Activated T-cell treated with anti-CD3 and anti-CD28 coated beads, Interleukin-2, amount 50 U/mL, for 24 hours (primary cell): Measurements from ENCODE around the gene ZMYND15.
A peak's percentile ranks its signal among the peaks of the same experiment; 100 is the strongest.
"Not testable (repeated sequence)": the region's sequence is repeated elsewhere in the genome, so short reads cannot be mapped to it uniquely, and the experiment has no call there.

Experiments used
- DNase-seq: peaks from one replicate; pipeline ENCODE4 v3.0.0-alpha.2; 2020
- H3K27ac Mint-ChIP-seq: 2 replicates; pipeline ENCODE4 v1.8.0; 2020; ENCODE audit warnings: mild to moderate bottlenecking, mixed read lengths
- H3K27me3 Mint-ChIP-seq: 2 replicates; pipeline ENCODE4 v1.8.0; 2020; ENCODE audit warnings: mixed read lengths
- H3K36me3 Mint-ChIP-seq: 2 replicates; pipeline ENCODE4 v1.8.0; 2020; ENCODE audit warnings: low read depth, mixed read lengths
- H3K4me1 Mint-ChIP-seq: 2 replicates; pipeline ENCODE4 v1.8.0; 2020; ENCODE audit warnings: low read depth, mixed read lengths
- H3K4me3 Mint-ChIP-seq: 2 replicates; pipeline ENCODE4 v1.8.0; 2020; ENCODE audit warnings: mild to moderate bottlenecking, moderate library complexity, mixed read lengths
- H3K9me3 Mint-ChIP-seq: 2 replicates; pipeline ENCODE4 v1.8.0; 2020; ENCODE audit warnings: mixed read lengths

Gene ZMYND15

GRCh38 chr17:4739122-4740024 lies at the start of gene ZMYND15, which contains the start of gene CXCL16:
Gene ZMYND15, plus strand, starts transcription at chr17:4739833. Its CDS starts 716 bp downstream, at chr17:4740549.
Gene CXCL16, minus strand, starts transcription at chr17:4739928. Its CDS starts 589 bp downstream, at chr17:4739339.
- Mint-ChIP-seq H3K27me3 (peaks cover 24% of the 10 kb centered on the region), H3K4me1 (peaks cover 24% of the 10 kb centered on the region), H3K9me3 (no peaks in the 10 kb centered on the region), H3K36me3 (no peaks in the 10 kb centered on the region), H3K4me3 (peak within 1 kb of the TSS; percentile 73), H3K27ac (peak within 1 kb of the TSS; percentile 61)
- peak; percentile 64 for DNase-seq

DNA sequence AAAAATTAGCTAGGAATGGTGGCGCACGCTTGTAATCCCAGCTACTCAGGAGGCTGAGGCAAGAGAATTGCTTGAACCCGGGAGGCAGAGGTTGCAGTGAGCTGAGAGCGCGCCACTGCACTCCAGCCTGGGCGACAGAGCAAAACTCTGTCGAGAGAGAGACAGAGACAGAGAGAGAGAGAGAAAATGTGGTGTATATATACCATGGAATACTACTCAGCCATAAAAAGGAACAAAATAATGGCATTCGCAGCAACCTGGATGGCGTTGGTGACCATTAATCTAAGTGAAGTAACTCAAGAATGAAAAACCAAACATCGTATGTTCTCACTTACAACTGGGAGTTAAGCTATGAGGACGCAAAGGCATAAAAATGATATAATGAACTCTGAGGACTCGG lies 49.8 kb upstream of the ZMYND15 start:
- Mint-ChIP-seq H3K4me1 (peaks cover 49% of the 10 kb centered on the region), H3K36me3 (peaks cover 89% of the 10 kb centered on the region), H3K27ac (peak overlapping the region; percentile 18)
- not testable (repeated sequence) for H3K27me3 Mint-ChIP-seq, H3K9me3 Mint-ChIP-seq, H3K4me3 Mint-ChIP-seq, DNase-seq

DNA sequence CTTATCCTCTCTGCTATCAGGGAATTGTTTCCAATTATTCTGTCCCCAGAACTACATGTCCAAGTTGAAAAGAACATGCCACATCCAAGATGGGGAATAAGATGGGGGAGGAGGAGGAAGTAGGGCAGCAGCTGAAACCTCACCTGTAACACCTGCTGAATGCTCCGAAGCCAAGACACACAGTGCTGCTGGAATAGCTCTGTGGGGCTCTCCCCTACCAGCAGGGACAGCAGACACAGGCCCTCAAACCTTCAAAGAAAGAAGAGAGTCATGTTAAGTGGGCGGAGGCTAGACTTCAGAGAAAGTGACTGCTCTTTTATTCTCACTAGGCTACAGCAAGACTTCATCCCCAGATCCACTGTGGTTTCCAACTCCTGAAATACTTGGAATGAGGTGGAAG lies 48.9 kb upstream of the ZMYND15 start:
- Mint-ChIP-seq H3K27ac (no peak overlapping the region), H3K27me3 (no peaks in the 10 kb centered on the region), H3K4me3 (no peak overlapping the region), H3K36me3 (peaks cover 88% of the 10 kb centered on the region), H3K4me1 (peaks cover 54% of the 10 kb centered on the region), H3K9me3 (no peaks in the 10 kb centered on the region)
- DNase-seq, result no peak

GRCh38 chr17:4691686-4692085 lies 47.9 kb upstream of the ZMYND15 start:
- Mint-ChIP-seq H3K27me3 (no peaks in the 10 kb centered on the region), H3K36me3 (peaks cover 89% of the 10 kb centered on the region), H3K4me3 (no peak overlapping the region), H3K9me3 (no peaks in the 10 kb centered on the region), H3K27ac (no peak overlapping the region), H3K4me1 (peaks cover 60% of the 10 kb centered on the region)
- DNase-seq, result no peak

DNA sequence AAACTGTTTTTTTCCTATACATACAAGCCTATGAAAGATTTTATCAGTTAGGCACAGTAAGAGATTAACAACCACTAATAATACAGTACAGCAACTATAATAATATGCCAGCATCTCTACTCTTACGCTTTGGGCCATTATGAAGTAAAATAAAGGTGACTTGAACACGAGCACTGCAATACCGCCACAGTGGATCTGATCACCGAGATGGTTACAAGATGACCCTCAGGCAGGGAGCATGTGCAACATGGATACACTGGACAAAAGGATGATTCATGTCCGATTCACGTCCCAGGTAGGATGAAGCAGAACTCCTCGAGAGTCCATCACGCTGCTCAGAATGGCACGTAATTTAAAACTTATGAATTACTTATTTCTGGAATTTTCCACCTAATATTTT lies 46.2 kb upstream of the ZMYND15 start:
- H3K36me3 Mint-ChIP-seq, result peaks cover 87% of the 10 kb centered on the region
- H3K27me3 Mint-ChIP-seq, result no peaks in the 10 kb centered on the region
- H3K4me3 Mint-ChIP-seq, result no peak overlapping the region

GRCh38 chr17:4696437-4696805 lies 43.2 kb upstream of the ZMYND15 start:
- H3K27me3 Mint-ChIP-seq, result no peaks in the 10 kb centered on the region
- H3K9me3 Mint-ChIP-seq, result no peaks in the 10 kb centered on the region
- H3K36me3 Mint-ChIP-seq, result peaks cover 84% of the 10 kb centered on the region
- H3K27ac Mint-ChIP-seq, result peak overlapping the region; percentile 88
- no peak for DNase-seq
- peaks cover 56% of the 10 kb centered on the region for H3K4me1 Mint-ChIP-seq
- peak overlapping the region; percentile 21 for H3K4me3 Mint-ChIP-seq

More for the DNA sequence above, 46.2 kb upstream of the ZMYND15 start:
- H3K4me1 Mint-ChIP-seq, result peaks cover 68% of the 10 kb centered on the region
- no peaks in the 10 kb centered on the region for H3K9me3 Mint-ChIP-seq
- no peak for DNase-seq
- H3K27ac Mint-ChIP-seq, result no peak overlapping the region

DNA sequence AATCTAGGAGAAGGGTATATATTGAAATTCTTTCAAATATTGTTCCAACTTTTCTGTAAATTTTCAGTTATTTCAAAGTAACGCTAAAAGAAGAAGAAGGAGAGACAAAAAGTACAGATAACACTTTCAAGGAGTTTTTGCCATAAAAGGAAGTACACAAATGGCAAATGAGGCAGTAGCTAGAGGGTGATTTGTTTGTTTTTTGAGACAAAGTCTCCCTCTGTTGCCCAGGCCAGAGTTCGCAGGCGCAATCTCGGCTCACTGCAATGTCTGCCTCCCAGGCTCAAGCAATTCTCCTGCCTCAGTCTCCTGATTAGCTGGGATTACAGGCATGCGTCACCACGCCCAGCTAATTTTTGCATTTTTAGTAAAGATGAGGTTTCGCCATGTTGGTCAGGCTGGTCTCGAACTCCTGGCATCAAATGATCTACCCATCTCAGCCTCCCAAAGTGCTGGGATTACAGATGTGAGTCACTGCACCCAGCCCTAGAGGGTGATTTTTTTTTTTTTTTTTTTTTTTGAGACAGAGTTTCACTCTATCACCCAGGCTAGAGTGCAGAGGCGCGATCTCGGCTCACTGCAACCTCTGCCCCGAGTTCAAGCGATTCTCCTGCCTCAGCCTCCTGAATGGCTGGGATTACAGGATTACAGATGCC lies 40.1 kb upstream of the ZMYND15 start:
- not testable (repeated sequence) for H3K9me3 Mint-ChIP-seq, H3K4me3 Mint-ChIP-seq, H3K27ac Mint-ChIP-seq, DNase-seq, H3K27me3 Mint-ChIP-seq
- peaks cover 60% of the 10 kb centered on the region for H3K4me1 Mint-ChIP-seq
- peaks cover 86% of the 10 kb centered on the region for H3K36me3 Mint-ChIP-seq

DNA sequence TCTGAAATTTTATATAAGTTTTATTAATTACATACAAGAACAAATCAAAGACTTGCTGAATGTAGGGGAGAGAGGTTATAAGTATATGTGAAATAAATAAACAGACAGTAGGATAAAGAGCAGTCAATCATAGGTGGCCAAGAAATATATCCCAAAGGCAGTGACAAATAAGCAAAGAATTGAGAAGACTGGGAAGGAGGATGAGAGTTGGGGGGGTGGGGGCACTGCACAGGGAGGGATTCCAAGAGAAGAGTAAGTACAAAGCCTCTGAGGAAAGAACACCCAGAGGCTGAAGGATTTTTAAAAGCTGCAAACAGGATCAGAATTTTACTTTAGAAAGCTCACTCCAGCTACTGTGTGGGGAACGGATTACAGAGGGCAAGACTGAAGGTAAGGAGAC lies 38.5 kb upstream of the ZMYND15 start:
- H3K4me3 Mint-ChIP-seq, result peak overlapping the region; percentile 94

DNA sequence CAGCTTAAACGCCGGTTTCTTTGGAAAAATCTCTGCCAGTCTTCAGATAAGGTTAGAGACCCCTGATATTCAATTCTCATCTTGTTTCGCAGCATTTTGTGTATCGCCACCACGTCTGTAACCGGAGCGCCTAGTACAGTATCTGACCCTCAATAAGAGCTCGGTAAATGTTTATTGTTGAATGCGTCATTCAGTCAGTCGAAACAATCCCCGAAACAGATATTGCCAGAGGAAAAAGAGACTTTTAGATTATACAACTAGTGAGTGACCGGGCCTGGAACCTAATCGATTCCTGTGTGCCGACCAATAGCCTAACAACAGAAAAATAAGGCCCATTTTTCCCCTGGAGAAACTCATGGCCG lies 36.3 kb upstream of the ZMYND15 start:
- Mint-ChIP-seq H3K4me3 (peak overlapping the region; percentile 94), H3K36me3 (peaks cover 69% of the 10 kb centered on the region), H3K27ac (peak overlapping the region; percentile 99), H3K4me1 (peaks cover 56% of the 10 kb centered on the region), H3K9me3 (no peaks in the 10 kb centered on the region), H3K27me3 (no peaks in the 10 kb centered on the region)
- no peak for DNase-seq

More for the DNA sequence above, 38.5 kb upstream of the ZMYND15 start:
- peak overlapping the region; percentile 83 for H3K27ac Mint-ChIP-seq
- peaks cover 87% of the 10 kb centered on the region for H3K36me3 Mint-ChIP-seq
- no peak for DNase-seq
- no peaks in the 10 kb centered on the region for H3K9me3 Mint-ChIP-seq
- peaks cover 67% of the 10 kb centered on the region for H3K4me1 Mint-ChIP-seq
- H3K27me3 Mint-ChIP-seq, result no peaks in the 10 kb centered on the region

- Mint-ChIP-seq H3K36me3 (peaks cover 58% of the 10 kb centered on the region), H3K4me3 (peak overlapping the region; percentile 94), H3K27ac (peak overlapping the region; percentile 99), H3K4me1 (peaks cover 61% of the 10 kb centered on the region)
- DNase-seq, H3K27me3 Mint-ChIP-seq, H3K9me3 Mint-ChIP-seq: not testable (repeated sequence)
Measured at GRCh38 chr17:4704574-4704907, 35.1 kb upstream of the ZMYND15 start.

- Mint-ChIP-seq H3K36me3 (peaks cover 55% of the 10 kb centered on the region), H3K4me3 (peak overlapping the region; percentile 94), H3K4me1 (peaks cover 64% of the 10 kb centered on the region), H3K27ac (peak overlapping the region; percentile 99), H3K9me3 (no peaks in the 10 kb centered on the region), H3K27me3 (no peaks in the 10 kb centered on the region)
- DNase-seq, result no peak
Measured at GRCh38 chr17:4704991-4705390, 34.6 kb upstream of the ZMYND15 start.

DNA sequence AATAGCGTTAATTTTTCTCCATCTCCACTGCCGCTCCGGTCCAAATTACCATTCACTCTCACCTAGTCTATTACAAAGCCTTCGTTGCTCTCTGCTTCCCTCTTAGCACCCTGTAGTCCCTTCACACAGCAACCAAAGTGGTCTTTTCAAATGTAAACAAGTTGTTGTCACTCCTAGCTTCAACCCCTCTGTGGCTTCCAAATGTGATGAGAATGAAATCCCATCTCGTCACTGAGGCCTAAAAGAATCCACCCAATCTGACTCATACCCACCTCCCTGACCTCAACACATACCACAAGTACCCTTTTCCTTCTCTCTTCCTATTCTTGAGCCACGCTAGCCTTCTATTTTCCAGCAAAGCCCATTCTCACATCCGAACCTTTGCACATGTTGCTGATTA lies 33.5 kb upstream of the ZMYND15 start:
- peaks cover 62% of the 10 kb centered on the region for H3K4me1 Mint-ChIP-seq
- no peak for DNase-seq
- H3K9me3 Mint-ChIP-seq, result no peaks in the 10 kb centered on the region
- peak overlapping the region; percentile 94 for H3K4me3 Mint-ChIP-seq
- H3K36me3 Mint-ChIP-seq, result peaks cover 52% of the 10 kb centered on the region
- H3K27ac Mint-ChIP-seq, result peak overlapping the region; percentile 15
- H3K27me3 Mint-ChIP-seq, result no peaks in the 10 kb centered on the region

DNA sequence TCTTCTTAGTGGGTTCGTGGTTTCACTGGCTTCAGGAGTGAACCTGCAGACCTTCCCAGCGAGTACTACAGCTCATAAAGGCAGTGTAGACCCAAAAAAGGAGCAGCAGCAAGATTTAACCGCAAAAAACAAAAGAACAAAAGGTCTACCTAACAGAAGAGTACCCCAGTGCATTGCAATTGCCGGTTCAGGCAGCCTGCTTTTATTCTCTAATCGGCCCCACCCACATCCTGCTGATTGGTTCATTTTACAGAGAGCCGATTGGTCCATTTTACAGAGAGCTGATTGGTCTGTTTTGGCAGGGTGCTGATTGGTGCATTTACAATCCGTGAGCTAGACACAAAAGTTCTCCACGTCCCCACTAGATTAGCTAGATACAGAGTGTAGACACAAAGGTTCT lies 31.2 kb upstream of the ZMYND15 start:
- Mint-ChIP-seq H3K27ac (peak overlapping the region; percentile 77), H3K27me3 (no peaks in the 10 kb centered on the region), H3K36me3 (peaks cover 45% of the 10 kb centered on the region), H3K4me3 (peak overlapping the region; percentile 21), H3K4me1 (peaks cover 59% of the 10 kb centered on the region), H3K9me3 (no peaks in the 10 kb centered on the region)
- peak; percentile 59 for DNase-seq

- Mint-ChIP-seq H3K36me3 (peaks cover 38% of the 10 kb centered on the region), H3K4me3 (peak within 1 kb of the TSS; percentile 96), H3K27ac (peak within 1 kb of the TSS; percentile 95), H3K4me1 (peaks cover 65% of the 10 kb centered on the region), H3K27me3 (no peaks in the 10 kb centered on the region), H3K9me3 (no peaks in the 10 kb centered on the region)
- peak; percentile 99 for DNase-seq
Measured at GRCh38 chr17:4709794-4710692, 29.6 kb upstream of the ZMYND15 start, which contains the start of gene ARRB2. Gene ARRB2, plus strand, starts transcription at chr17:4710632. Its CDS starts 90 bp downstream, at chr17:4710722.
